Spleen (tissue), 7 donors: ENCODE data around the gene ZFP14.

ENCODE experiments used
- CTCF ChIP-seq, 11 experiments: fragments of 200-600 bp in 7 of 11; fragments of 450-650 bp in 4 of 11; sonication (generic) in 4 of 11; IDR thresholded peaks in 8 of 11; conservative IDR thresholded peaks in 3 of 11; 1 replicate in 7 of 11; 2 replicates in 4 of 11; pipeline versions ENCODE4 v1.4.0 to v1.8.0; 2016 to 2021; ENCODE audit warnings: antibody characterized with exemption in 11 of 11, inconsistent platforms in 4 of 11, mild to moderate bottlenecking in 1 of 11
- POLR2A ChIP-seq, 3 donors: fragments of 450-650 bp; IDR thresholded peaks; one replicate each; pipeline ENCODE4 v1.5.1; 2017; ENCODE audit warnings: antibody characterized with exemption in 3 of 3, mild to moderate bottlenecking in 1 of 3
- POLR2AphosphoS5 ChIP-seq, 3 donors: sonication (generic); formaldehyde crosslinking; IDR thresholded peaks; one replicate each; pipeline ENCODE4 v1.5.1; 2017; ENCODE audit warnings: antibody characterized with exemption in 3 of 3
- donor health status: DM: no; HTN: no; CAD: no; lungs with moderate emphysema.
- donor health status: DM: no; HTN: no; CAD: no.
- donor health status: DM: no; HTN: no; CAD: no.

- no peak for TF ChIP-seq CTCF (IDR thresholded peaks at IDR 0.05 in 8 of 11, conservative IDR thresholded peaks at IDR 0.05 in 3 of 11)
- TF ChIP-seq POLR2A (IDR thresholded peaks at IDR 0.05), result no peak
- TF ChIP-seq POLR2AphosphoS5 (IDR thresholded peaks at IDR 0.05), result no peak
Measured at GRCh38 chr19:36401475-36401874, 22.5 kb upstream of the ZFP14 start.
